ENCODE measurements around the gene MAPK10.

GRCh38 chr4:86302830-86303229, 57.0 kb downstream of the MAPK10 start:
- TF ChIP-seq CTCF (IDR thresholded peaks at IDR 0.05) (no peak), POLR2A (IDR thresholded peaks at IDR 0.05) (no peak)
